K562 (cell line): ENCODE measurements around the gene APOL3. TPM values are rescaled to one million over a fixed set of nuclear protein-coding genes. Genes with fewer than 3 reads are reported as not detected.

ENCODE experiments used
- BRD9 ChIP-seq: fragments of 450-650 bp; IDR thresholded peaks from 2 replicates; pipeline ENCODE4 v1.6.1; 2018; ENCODE audit warnings: low read depth; ENCODE audit not compliant: partially characterized antibody
- FUS ChIP-seq: fragments of 200-400 bp; formaldehyde crosslinking; optimal IDR thresholded peaks from 2 replicates; pipeline ENCODE3; 2017; ENCODE audit warnings: low read depth, low read length
- HDAC2 ChIP-seq: fragments of 450-650 bp; IDR thresholded peaks from 2 replicates; pipeline ENCODE4 v1.6.1; 2016; ENCODE audit warnings: mild to moderate bottlenecking
- PCBP2 ChIP-seq: fragments of 200-400 bp; formaldehyde crosslinking; IDR thresholded peaks from 2 replicates; pipeline ENCODE4 v1.6.1; 2018; ENCODE audit warnings: low read length, low read depth, mild to moderate bottlenecking, moderate library complexity; ENCODE audit not compliant: poor library complexity, severe bottlenecking
- REST ChIP-seq, 2 experiments: fragments of 450-650 bp; formaldehyde crosslinking in 1 of 2; IDR thresholded peaks; 2 replicates each; pipeline versions ENCODE4 v1.4.0 to v1.6.1; 2014 to 2020; ENCODE audit warnings: mild to moderate bottlenecking in 2 of 2, borderline replicate concordance in 1 of 2, low read depth in 1 of 2
- SFPQ ChIP-seq: fragments of 200-400 bp; formaldehyde crosslinking; IDR thresholded peaks from 2 replicates; pipeline ENCODE4 v1.6.1; 2017; ENCODE audit warnings: mild to moderate bottlenecking, low read depth, low read length, moderate library complexity
- ZC3H8 ChIP-seq: fragments of 450-650 bp; IDR thresholded peaks from 2 replicates; pipeline ENCODE4 v1.6.1; 2017
- ZNF57 ChIP-seq: fragments of 450-650 bp; formaldehyde crosslinking; IDR thresholded peaks from 2 replicates; pipeline ENCODE4 v1.4.0; 2020; ENCODE audit warnings: mild to moderate bottlenecking, moderate library complexity
- polyA plus RNA-seq, 8 experiments: library from polyadenylated mRNA; depleted of rRNA in 4 of 8; stranded (reverse) in 5 of 8; unstranded in 3 of 8; fragments of >200 nt; fragmentation: Nextera tagmentation in 2 of 8; fragmentation: Illumina TruSeq in 1 of 8; extraction: Ambion mirVana in 2 of 8; extraction: Trizol in 1 of 8; gene quantifications; 2 replicates each; pipeline versions ENCODE4 v1.2.1 to v1.2.3, GENCODE V29; 2011 to 2014; ENCODE audit warnings: inconsistent platforms in 1 of 8, missing spikeins in 1 of 8
- total RNA-seq, 7 experiments: library from RNA; depleted of rRNA in 6 of 7; stranded (reverse); fragments of >200 nt in 6 of 7; fragmentation: Illumina TruSeq in 2 of 7; extraction: Trizol in 2 of 7; gene quantifications; 2 replicates each; pipeline versions ENCODE4 v1.2.1 to v1.2.3, GENCODE V29; 2011 to 2021; ENCODE audit warnings: low replicate concordance in 1 of 7

APOL3 gene
- total and polyA plus RNA-seq, 9 of the 15 experiments (the other 6 are each of a cell fraction or from before 2014, with no cell fraction given): 0.25 to 1.1 (median 0.56) TPM; not detected in 1

- TF ChIP-seq BRD9: no peak
- no peak for TF ChIP-seq FUS
- no peak for TF ChIP-seq PCBP2
- no peak for TF ChIP-seq HDAC2
- no peak for TF ChIP-seq REST (IDR thresholded peaks at IDR 0.05; ENCODE audit: borderline replicate concordance)
- TF ChIP-seq REST (CRISPR knock-in tag; IDR thresholded peaks at IDR 0.05; ENCODE audit: low read depth): no peak
- TF ChIP-seq ZNF57 (CRISPR knock-in tag): no peak
- no peak for TF ChIP-seq SFPQ
- TF ChIP-seq ZC3H8: no peak
Measured at GRCh38 chr22:36113121-36113520, 47.4 kb downstream of the APOL3 start (continued).
